ENCODE measurements around the gene CMSS1.
A peak's percentile ranks its signal among the peaks of the same experiment; 100 is the strongest.

CMSS1 gene

DNA sequence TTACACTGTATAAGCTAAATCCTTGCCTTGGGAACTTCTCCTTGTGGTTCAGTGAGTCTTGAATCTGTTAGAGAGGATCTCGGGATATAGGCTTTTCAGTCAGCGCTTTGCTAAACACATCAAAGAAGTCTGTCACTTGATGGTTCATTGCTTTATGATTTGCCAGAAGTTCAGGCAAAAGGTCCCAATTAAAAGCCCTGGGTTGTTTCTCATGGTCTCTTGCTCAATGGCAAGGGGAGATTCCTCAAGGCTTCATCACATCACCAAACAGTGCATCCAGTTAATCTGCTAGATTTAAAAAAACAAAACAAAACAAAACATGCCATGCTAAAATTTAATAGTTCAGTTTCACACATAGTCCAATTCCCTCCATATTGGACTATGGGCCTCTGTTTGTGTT lies 181.9 kb downstream of the CMSS1 start:
- ChIA-PET CTCF (no interaction called here), POLR2A (no interaction called here)
- no peak overlapping the region for H3K4me3 ChIP-seq (ENCODE audit: low read depth, low read length)
- TF ChIP-seq, protein P1, sequence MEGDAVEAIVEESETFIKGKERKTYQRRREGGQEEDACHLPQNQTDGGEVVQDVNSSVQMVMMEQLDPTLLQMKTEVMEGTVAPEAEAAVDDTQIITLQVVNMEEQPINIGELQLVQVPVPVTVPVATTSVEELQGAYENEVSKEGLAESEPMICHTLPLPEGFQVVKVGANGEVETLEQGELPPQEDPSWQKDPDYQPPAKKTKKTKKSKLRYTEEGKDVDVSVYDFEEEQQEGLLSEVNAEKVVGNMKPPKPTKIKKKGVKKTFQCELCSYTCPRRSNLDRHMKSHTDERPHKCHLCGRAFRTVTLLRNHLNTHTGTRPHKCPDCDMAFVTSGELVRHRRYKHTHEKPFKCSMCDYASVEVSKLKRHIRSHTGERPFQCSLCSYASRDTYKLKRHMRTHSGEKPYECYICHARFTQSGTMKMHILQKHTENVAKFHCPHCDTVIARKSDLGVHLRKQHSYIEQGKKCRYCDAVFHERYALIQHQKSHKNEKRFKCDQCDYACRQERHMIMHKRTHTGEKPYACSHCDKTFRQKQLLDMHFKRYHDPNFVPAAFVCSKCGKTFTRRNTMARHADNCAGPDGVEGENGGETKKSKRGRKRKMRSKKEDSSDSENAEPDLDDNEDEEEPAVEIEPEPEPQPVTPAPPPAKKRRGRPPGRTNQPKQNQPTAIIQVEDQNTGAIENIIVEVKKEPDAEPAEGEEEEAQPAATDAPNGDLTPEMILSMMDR (IDR thresholded peaks at IDR 0.05; ENCODE audit: insufficient read depth, low read length, missing control alignments), result no peak
- DNase-seq (ENCODE audit: low read depth, low spot score), result peak; percentile 45

DNA sequence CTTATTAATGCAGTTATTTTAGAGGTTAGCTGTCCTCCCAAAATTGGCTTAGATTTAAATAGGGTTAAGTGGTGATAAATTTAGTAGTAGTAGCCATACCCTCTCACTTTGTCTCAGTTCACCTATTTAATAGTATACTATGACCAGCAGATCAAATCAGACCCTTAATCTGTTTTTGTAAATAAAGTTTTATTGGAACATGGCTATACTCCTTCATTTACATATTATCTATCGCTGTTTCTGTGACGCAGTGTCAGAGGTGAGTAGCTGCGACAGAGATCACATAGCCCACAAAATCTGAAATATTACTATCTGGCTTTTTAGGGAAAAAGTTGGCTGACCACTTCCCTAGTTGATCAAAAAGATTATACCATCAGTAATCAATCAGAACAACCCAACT lies 183.4 kb downstream of the CMSS1 start:
- TF ChIP-seq, protein P1 (IDR thresholded peaks at IDR 0.05; ENCODE audit: insufficient read depth, low read length, missing control alignments), result no peak
- H3K4me3 ChIP-seq (ENCODE audit: low read depth, low read length), result no peak overlapping the region
- POLR2A ChIA-PET, result no interaction called here
- DNase-seq (ENCODE audit: low read depth, low spot score), result no peak
- CTCF ChIA-PET, result no interaction called here

- ChIA-PET CTCF (interaction anchor here (1.0 to 1.1 kb wide), 2 partner anchors 9 to 170 kb away, joined by 3 read pairs; no protein-coding TSS in a partner anchor), POLR2A (no interaction called here)
- TF ChIP-seq, protein P1 (IDR thresholded peaks at IDR 0.05; ENCODE audit: insufficient read depth, low read length, missing control alignments), result no peak
- no peak for DNase-seq (ENCODE audit: low read depth, low spot score)
- no peak overlapping the region for H3K4me3 ChIP-seq (ENCODE audit: low read depth, low read length)
Measured at GRCh38 chr3:100001526-100002270, 184.0 kb downstream of the CMSS1 start.

- ChIA-PET CTCF (interaction anchor here (0.9 to 1.1 kb wide), 3 partner anchors 10 to 171 kb away, joined by 3 read pairs; no protein-coding TSS in a partner anchor), POLR2A (interaction anchor here (0.6 to 1.0 kb wide), 2 partner anchors 38 to 136 kb away, joined by 3 to 5 read pairs; no protein-coding TSS in a partner anchor)
- no peak overlapping the region for H3K4me3 ChIP-seq (ENCODE audit: low read depth, low read length)
- peak; percentile 82 for DNase-seq (ENCODE audit: low read depth, low spot score)
- TF ChIP-seq, protein P1 (IDR thresholded peaks at IDR 0.05; ENCODE audit: insufficient read depth, low read length, missing control alignments), result no peak
Measured at GRCh38 chr3:100002599-100003350, 185.1 kb downstream of the CMSS1 start.

- CTCF ChIA-PET, result interaction anchor here (0.9 to 3.6 kb wide), 2 partner anchors 10 to 160 kb away, joined by 3 to 24 read pairs; no protein-coding TSS in a partner anchor
- H3K4me3 ChIP-seq (ENCODE audit: low read depth, low read length), result no peak overlapping the region
- POLR2A ChIA-PET, result no interaction called here
- no peak for DNase-seq (ENCODE audit: low read depth, low spot score)
- TF ChIP-seq, protein P1 (IDR thresholded peaks at IDR 0.05; ENCODE audit: insufficient read depth, low read length, missing control alignments), result no peak
Measured at GRCh38 chr3:100003609-100004503, 186.2 kb downstream of the CMSS1 start.
